ENCODE results near the gene UBE2D1. TPM values are rescaled to one million over a fixed set of nuclear protein-coding genes. Genes with fewer than 3 reads are reported as not detected.

UBE2D1 gene
- total and polyA plus RNA-seq, 2 of the 8 experiments (the other 6 are each of a cell fraction or from before 2014, with no cell fraction given), result 21.2 to 33.5 TPM

- no peak for TF ChIP-seq HDAC2 (IDR thresholded peaks at IDR 0.05; ENCODE audit: borderline replicate concordance in 1 of 2, low read depth in 2 of 2, low read length in 2 of 2)
- no peak for TF ChIP-seq SRF (IDR thresholded peaks at IDR 0.05; ENCODE audit: low read depth, low read length)
These were observed 64.6 kb downstream of the UBE2D1 start (continued) for GRCh38 chr10:58399410-58399809.

Measured in H1 (cell line).